Measurements from ENCODE around the gene METAP1D.

METAP1D gene

GRCh38 chr2:172094294-172095145 is 94.8 kb downstream of the METAP1D start:
- DNase-seq: no peak

GRCh38 chr2:172095146-172095904 is 95.6 kb downstream of the METAP1D start:
- peak; percentile 48 for DNase-seq

- no peak for DNase-seq
Measured at GRCh38 chr2:172095905-172096625, 96.3 kb downstream of the METAP1D start.

GRCh38 chr2:172096626-172097547 is 97.1 kb downstream of the METAP1D start:
- no peak for DNase-seq

- DNase-seq: no peak
Measured at GRCh38 chr2:172097557-172098131, 97.9 kb downstream of the METAP1D start.

GRCh38 chr2:172098287-172098649 is 98.5 kb downstream of the METAP1D start:
- no peak for DNase-seq

GRCh38 chr2:172098650-172099471 is 99.1 kb downstream of the METAP1D start:
- DNase-seq: peak; percentile 27

- no peak for DNase-seq
Measured at GRCh38 chr2:172099472-172100079, 99.8 kb downstream of the METAP1D start.

- DNase-seq: no peak
Measured at GRCh38 chr2:172100080-172100934, 100.6 kb downstream of the METAP1D start.

- no peak for DNase-seq
Measured at GRCh38 chr2:172100935-172101820, 101.4 kb downstream of the METAP1D start.

- no peak for DNase-seq
Measured at GRCh38 chr2:172101821-172102390, 102.2 kb downstream of the METAP1D start.

GRCh38 chr2:172102391-172103359 is 102.9 kb downstream of the METAP1D start, which contains the start of gene DLX2:
DLX2 (minus strand) TSS chr2:172102900; CDS start chr2:172102538, 362 bp downstream.
- peak; percentile 55 for DNase-seq

- DNase-seq: peak; percentile 56
Measured at GRCh38 chr2:172103471-172104272, 103.9 kb downstream of the METAP1D start.

GRCh38 chr2:172105471-172106107 is 105.8 kb downstream of the METAP1D start:
- no peak for DNase-seq

All from stimulated activated naive CD4-positive, alpha-beta T cell treated with Interleukin-2 at 50 U/mL for 16 hours (primary cell).